SJSA1 (cell line): Measurements from ENCODE around the gene DOK5. TPM values are rescaled to one million over a fixed set of nuclear protein-coding genes. Genes with fewer than 3 reads are reported as not detected.
A peak's percentile ranks its signal among the peaks of the same experiment; 100 is the strongest.

ENCODE experiments used
- DNase-seq, 2 experiments: peaks; one replicate each; pipeline ENCODE4 v3.0.0-alpha.2; 2015 to 2020; ENCODE audit warnings: low spot score in 2 of 2, low read depth in 1 of 2
- H3K27ac ChIP-seq: fragments of 250-450 bp; sonication (Bioruptor Pico); 2 replicates; pipeline ENCODE4 v1.5.1; 2020; ENCODE audit warnings: mild to moderate bottlenecking, moderate library complexity
- H3K27me3 ChIP-seq: fragments of 250-450 bp; sonication (Bioruptor Pico); replicated peaks from 2 replicates; pipeline ENCODE4 v1.5.1; 2020; ENCODE audit warnings: mild to moderate bottlenecking, moderate library complexity
- H3K36me3 ChIP-seq: fragments of 250-450 bp; sonication (Bioruptor Pico); 2 replicates; pipeline ENCODE4 v1.5.1; 2020; ENCODE audit warnings: mild to moderate bottlenecking
- H3K4me1 ChIP-seq: fragments of 250-450 bp; sonication (Bioruptor Pico); replicated peaks from 2 replicates; pipeline ENCODE4 v1.6.1; 2021; ENCODE audit warnings: mild to moderate bottlenecking
- H3K4me3 ChIP-seq: fragments of 250-450 bp; sonication (Bioruptor Pico); 2 replicates; pipeline ENCODE4 v1.5.1; 2020; ENCODE audit warnings: mild to moderate bottlenecking
- H3K9me3 ChIP-seq: fragments of 250-450 bp; sonication (Bioruptor Pico); replicated peaks from 2 replicates; pipeline ENCODE4 v1.5.1; 2020; ENCODE audit warnings: mild to moderate bottlenecking
- total RNA-seq: library from RNA; depleted of rRNA; stranded (reverse); fragments of >200 nt; shearing (Covaris generic); gene quantifications from 2 replicates; pipeline ENCODE4 v1.2.3, GENCODE V29; 2014

The DOK5 gene
- total RNA-seq, 1 experiment from 2014 or later, result 0.63 TPM

GRCh38 chr20:54649511-54649962 lies 174.1 kb downstream of the DOK5 start:
- no peak overlapping the region for H3K4me3 ChIP-seq
- no peaks in the 10 kb centered on the region for H3K9me3 ChIP-seq
- no peak overlapping the region for H3K27ac ChIP-seq
- H3K36me3 ChIP-seq, result no peaks in the 10 kb centered on the region
- H3K4me1 ChIP-seq, result no peaks in the 10 kb centered on the region
- no peaks in the 10 kb centered on the region; the same call in 1 of the 2 replicates for H3K27me3 ChIP-seq
- DNase-seq, result peak; percentile 32 to 66

DNA sequence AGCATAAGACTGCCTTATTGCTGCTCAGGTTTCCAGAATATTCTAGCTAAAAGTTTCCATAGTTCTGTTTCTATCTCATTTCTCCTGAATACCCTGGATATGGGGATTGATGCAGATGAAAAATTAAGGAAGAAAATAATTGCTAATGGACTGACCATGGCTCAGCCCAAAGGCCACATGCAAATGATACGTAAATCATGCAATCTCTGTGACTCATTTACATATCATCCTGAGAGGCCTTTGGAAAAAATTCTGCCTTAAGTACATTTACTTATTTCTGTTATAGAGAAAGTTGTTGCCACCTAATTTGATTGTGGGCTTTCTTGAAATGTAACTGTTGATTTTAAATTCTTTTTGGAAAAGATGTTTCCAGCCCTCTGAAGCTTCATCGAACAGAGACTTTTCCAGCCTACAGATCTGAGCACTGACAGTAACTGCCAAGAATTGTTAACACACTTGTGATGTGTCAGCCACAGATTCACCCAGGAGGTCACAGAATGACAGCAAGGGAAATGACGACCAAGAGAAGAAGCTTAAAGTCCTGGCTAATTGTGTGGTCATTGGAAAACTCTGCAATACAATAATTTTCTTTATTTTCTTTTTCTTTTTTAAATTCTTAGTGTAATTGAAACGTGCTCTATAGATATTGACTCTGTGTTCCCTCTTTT lies 174.8 kb downstream of the DOK5 start:
- no peak overlapping the region for H3K27ac ChIP-seq

GRCh38 chr20:54651252-54651651 lies 175.9 kb downstream of the DOK5 start:
- Histone ChIP-seq H3K36me3 (no peaks in the 10 kb centered on the region), H3K27me3 (no peaks in the 10 kb centered on the region; the same call in 1 of the 2 replicates), H3K9me3 (no peaks in the 10 kb centered on the region), H3K4me1 (no peaks in the 10 kb centered on the region), H3K27ac (no peak overlapping the region), H3K4me3 (no peak overlapping the region)
- DNase-seq, result no peak

More for the DNA sequence above, 174.8 kb downstream of the DOK5 start:
- Histone ChIP-seq H3K4me3 (no peak overlapping the region), H3K27me3 (no peaks in the 10 kb centered on the region; the same call in 1 of the 2 replicates), H3K36me3 (no peaks in the 10 kb centered on the region), H3K4me1 (no peaks in the 10 kb centered on the region), H3K9me3 (no peaks in the 10 kb centered on the region)
- no peak for DNase-seq

GRCh38 chr20:54654450-54654849 lies 179.1 kb downstream of the DOK5 start:
- DNase-seq, result no peak
- Histone ChIP-seq H3K36me3 (no peaks in the 10 kb centered on the region), H3K4me1 (no peaks in the 10 kb centered on the region), H3K27me3 (no peaks in the 10 kb centered on the region; the same call in 1 of the 2 replicates), H3K9me3 (no peaks in the 10 kb centered on the region), H3K4me3 (no peak overlapping the region), H3K27ac (no peak overlapping the region)

GRCh38 chr20:54657268-54657826 lies 182.0 kb downstream of the DOK5 start:
- Histone ChIP-seq H3K4me3 (no peak overlapping the region), H3K4me1 (no peaks in the 10 kb centered on the region), H3K36me3 (no peaks in the 10 kb centered on the region), H3K9me3 (no peaks in the 10 kb centered on the region), H3K27ac (no peak overlapping the region), H3K27me3 (peaks cover 3% of the 10 kb centered on the region; the same call in 1 of the 2 replicates)
- DNase-seq, result no peak

- H3K9me3 ChIP-seq, result no peaks in the 10 kb centered on the region
- H3K27ac ChIP-seq, result no peak overlapping the region
These were observed 183.1 kb downstream of the DOK5 start for GRCh38 chr20:54658525-54658924.

GRCh38 chr20:54661265-54661664 lies 185.9 kb downstream of the DOK5 start:
- Histone ChIP-seq H3K9me3 (no peaks in the 10 kb centered on the region), H3K27ac (no peak overlapping the region), H3K27me3 (0 out of 2 replicates have a peak, but pooled peaks cover 8% of the 10 kb centered on the region), H3K4me3 (no peak overlapping the region), H3K36me3 (no peaks in the 10 kb centered on the region), H3K4me1 (no peaks in the 10 kb centered on the region)
- no peak for DNase-seq

More at GRCh38 chr20:54658525-54658924, 183.1 kb downstream of the DOK5 start:
- no peak for DNase-seq
- Histone ChIP-seq H3K27me3 (peaks cover 8% of the 10 kb centered on the region; the same call in 1 of the 2 replicates), H3K4me3 (no peak overlapping the region), H3K4me1 (no peaks in the 10 kb centered on the region), H3K36me3 (no peaks in the 10 kb centered on the region)

GRCh38 chr20:54661880-54662465 lies 186.6 kb downstream of the DOK5 start:
- 0 out of 2 replicates have a peak, but pooled peaks cover 8% of the 10 kb centered on the region for H3K27me3 ChIP-seq
- no peaks in the 10 kb centered on the region for H3K4me1 ChIP-seq
- no peak overlapping the region for H3K4me3 ChIP-seq
- no peaks in the 10 kb centered on the region for H3K36me3 ChIP-seq
- H3K27ac ChIP-seq, result no peak overlapping the region
- DNase-seq, result no peak
- no peaks in the 10 kb centered on the region for H3K9me3 ChIP-seq

- no peak for DNase-seq
- Histone ChIP-seq H3K4me1 (no peaks in the 10 kb centered on the region), H3K27ac (no peak overlapping the region), H3K4me3 (no peak overlapping the region), H3K27me3 (0 out of 2 replicates have a peak, but pooled peaks cover 8% of the 10 kb centered on the region), H3K36me3 (no peaks in the 10 kb centered on the region), H3K9me3 (no peaks in the 10 kb centered on the region)
These were observed 190.4 kb downstream of the DOK5 start for GRCh38 chr20:54665812-54666211.

DNA sequence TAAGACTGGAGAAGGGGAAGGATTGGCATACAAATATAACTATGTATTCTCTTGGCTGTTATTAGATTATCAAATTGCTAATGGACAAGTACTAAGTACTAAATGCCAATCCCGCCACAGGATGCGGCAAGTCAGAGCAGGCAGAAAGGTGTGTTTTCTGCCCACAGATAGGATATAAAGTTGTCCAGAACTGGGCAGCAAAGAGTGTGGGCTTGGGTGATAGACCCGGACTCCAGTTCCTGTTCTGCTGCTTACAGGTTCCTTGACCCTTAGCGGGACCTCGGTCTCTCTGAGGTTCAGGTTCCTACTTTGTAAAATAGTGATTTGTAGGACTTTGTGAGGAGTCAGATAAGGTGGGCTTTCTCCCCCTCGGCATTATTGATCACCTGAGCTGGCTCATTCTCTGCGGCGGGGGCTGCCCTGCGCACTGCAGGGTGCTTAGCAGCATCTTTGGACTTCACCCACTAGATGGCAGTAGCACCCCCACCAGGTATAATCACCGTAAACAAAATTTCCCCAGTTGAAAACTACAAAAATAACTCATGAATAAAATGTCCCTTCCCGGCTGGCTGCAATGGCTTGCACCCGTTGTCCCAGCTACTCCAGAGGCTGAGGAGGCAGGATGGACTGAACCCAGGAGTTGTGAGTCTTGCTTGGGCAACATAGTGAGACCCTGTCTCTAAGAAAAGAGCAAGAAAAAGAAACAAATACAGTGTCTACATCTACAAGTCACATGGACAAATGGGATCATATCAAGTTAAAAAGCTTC lies 193.1 kb downstream of the DOK5 start:
- no peak overlapping the region for H3K27ac ChIP-seq
- H3K4me1 ChIP-seq, result no peaks in the 10 kb centered on the region
- H3K9me3 ChIP-seq, result no peaks in the 10 kb centered on the region
- H3K36me3 ChIP-seq, result no peaks in the 10 kb centered on the region
- H3K4me3 ChIP-seq, result no peak overlapping the region
- peak in 1 of 2 experiments; percentile 10 for DNase-seq
- 0 out of 2 replicates have a peak, but pooled peaks cover under 1% of the 10 kb centered on the region for H3K27me3 ChIP-seq

DNA sequence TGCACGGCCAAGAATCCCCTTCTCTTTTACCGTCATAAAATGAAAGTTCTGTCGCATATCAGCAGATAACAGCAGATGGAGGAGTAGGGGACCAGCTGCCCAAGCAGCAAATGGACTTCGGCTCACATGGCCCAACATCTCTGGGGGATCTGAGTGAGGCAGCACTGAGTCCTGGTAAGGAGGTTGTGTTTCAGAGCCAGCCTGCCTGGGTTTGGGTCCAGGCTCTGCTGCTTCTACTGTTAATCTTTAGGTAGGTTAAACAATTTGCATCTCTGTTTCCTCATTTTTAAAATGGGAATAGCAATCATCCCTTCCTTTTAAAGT lies 193.6 kb downstream of the DOK5 start:
- no peaks in the 10 kb centered on the region for H3K9me3 ChIP-seq
- H3K27me3 ChIP-seq, result no peaks in the 10 kb centered on the region

GRCh38 chr20:54678253-54678652 lies 202.9 kb downstream of the DOK5 start:
- Histone ChIP-seq H3K4me1 (no peaks in the 10 kb centered on the region), H3K27me3 (no peaks in the 10 kb centered on the region)

More for the DNA sequence above, 193.6 kb downstream of the DOK5 start:
- no peak for DNase-seq
- H3K27ac ChIP-seq, result no peak overlapping the region
- H3K4me1 ChIP-seq, result no peaks in the 10 kb centered on the region
- no peak overlapping the region for H3K4me3 ChIP-seq
- H3K36me3 ChIP-seq, result no peaks in the 10 kb centered on the region

GRCh38 chr20:54680439-54680838 lies 205.0 kb downstream of the DOK5 start:
- Histone ChIP-seq H3K27ac (no peak overlapping the region), H3K4me3 (no peak overlapping the region), H3K4me1 (no peaks in the 10 kb centered on the region), H3K9me3 (no peaks in the 10 kb centered on the region), H3K36me3 (no peaks in the 10 kb centered on the region), H3K27me3 (no peaks in the 10 kb centered on the region)
- no peak for DNase-seq

More at GRCh38 chr20:54678253-54678652, 202.9 kb downstream of the DOK5 start:
- Histone ChIP-seq H3K4me3 (no peak overlapping the region), H3K9me3 (no peaks in the 10 kb centered on the region), H3K36me3 (no peaks in the 10 kb centered on the region), H3K27ac (no peak overlapping the region)
- DNase-seq, result no peak
